Esophagus squamous epithelium (tissue), 4 donors: ENCODE measurements around the gene AHSP.

Experiments used
- POLR2A ChIP-seq, 4 donors: fragments of 450-650 bp; IDR thresholded peaks; one replicate each; pipeline ENCODE4 v1.6.1; 2017; ENCODE audit warnings: antibody characterized with exemption in 4 of 4, mild to moderate bottlenecking in 4 of 4, moderate library complexity in 3 of 4
- TF ChIP-seq, protein P1 (sequence below), 6 experiments: fragments of 450-650 bp in 4 of 6; fragments of 200-600 bp in 2 of 6; sonication (generic) in 2 of 6; IDR thresholded peaks; one replicate each; pipeline ENCODE4 v1.5.1; 2016 to 2019; ENCODE audit warnings: antibody characterized with exemption in 6 of 6, mild to moderate bottlenecking in 4 of 6, moderate library complexity in 4 of 6

DNA sequence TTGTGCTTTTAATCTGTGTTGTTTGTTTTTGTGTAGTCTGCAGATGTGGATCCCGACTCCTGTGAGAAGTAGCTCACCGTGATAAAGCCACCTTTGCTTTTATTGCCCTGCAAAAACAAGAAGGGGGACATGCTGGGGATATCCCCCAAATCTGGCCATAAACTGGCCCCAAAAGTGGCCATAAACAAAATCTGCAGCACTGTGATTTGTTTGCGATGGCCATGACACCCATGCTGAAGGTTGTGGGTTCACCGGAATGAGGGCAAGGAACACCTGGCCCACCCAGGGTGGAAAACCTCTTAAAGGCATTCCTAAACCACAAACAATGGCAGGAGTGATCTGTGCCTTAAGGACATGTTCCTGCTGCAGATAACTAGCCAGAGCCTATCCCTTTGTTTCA lies 15.1 kb downstream of the AHSP start:
- TF ChIP-seq, protein P1, sequence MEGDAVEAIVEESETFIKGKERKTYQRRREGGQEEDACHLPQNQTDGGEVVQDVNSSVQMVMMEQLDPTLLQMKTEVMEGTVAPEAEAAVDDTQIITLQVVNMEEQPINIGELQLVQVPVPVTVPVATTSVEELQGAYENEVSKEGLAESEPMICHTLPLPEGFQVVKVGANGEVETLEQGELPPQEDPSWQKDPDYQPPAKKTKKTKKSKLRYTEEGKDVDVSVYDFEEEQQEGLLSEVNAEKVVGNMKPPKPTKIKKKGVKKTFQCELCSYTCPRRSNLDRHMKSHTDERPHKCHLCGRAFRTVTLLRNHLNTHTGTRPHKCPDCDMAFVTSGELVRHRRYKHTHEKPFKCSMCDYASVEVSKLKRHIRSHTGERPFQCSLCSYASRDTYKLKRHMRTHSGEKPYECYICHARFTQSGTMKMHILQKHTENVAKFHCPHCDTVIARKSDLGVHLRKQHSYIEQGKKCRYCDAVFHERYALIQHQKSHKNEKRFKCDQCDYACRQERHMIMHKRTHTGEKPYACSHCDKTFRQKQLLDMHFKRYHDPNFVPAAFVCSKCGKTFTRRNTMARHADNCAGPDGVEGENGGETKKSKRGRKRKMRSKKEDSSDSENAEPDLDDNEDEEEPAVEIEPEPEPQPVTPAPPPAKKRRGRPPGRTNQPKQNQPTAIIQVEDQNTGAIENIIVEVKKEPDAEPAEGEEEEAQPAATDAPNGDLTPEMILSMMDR (IDR thresholded peaks at IDR 0.05), result no peak
- TF ChIP-seq POLR2A (IDR thresholded peaks at IDR 0.05), result no peak
